OCI-M2 (cell line): ENCODE data around the gene NPIPA2.
"Not testable (repeated sequence)": the region's sequence is repeated elsewhere in the genome, so short reads cannot be mapped to it uniquely, and the experiment has no call there.

ENCODE experiments used
- DNase-seq: peaks from one replicate; lab custom pipeline; 2025; ENCODE audit not compliant: unreplicated experiment; lab: John Stamatoyannopoulos, UW

NPIPA2 gene

GRCh38 chr16:14742273-14743128 is at the start of gene NPIPA2:
Gene NPIPA2, plus strand, starts transcription at chr16:14742533. Its CDS starts 5,533 bp downstream, at chr16:14748066.
- not testable (repeated sequence) for DNase-seq

- not testable (repeated sequence) for DNase-seq
Measured at GRCh38 chr16:14694129-14694528, 48.2 kb upstream of the NPIPA2 start, which contains the start of gene PLA2G10. Gene PLA2G10, minus strand, starts transcription at chr16:14694308. Its CDS starts 79 bp downstream, at chr16:14694229.

- DNase-seq, result not testable (repeated sequence)
Measured at GRCh38 chr16:14701859-14702258, 40.5 kb upstream of the NPIPA2 start.

- not testable (repeated sequence) for DNase-seq
Measured at GRCh38 chr16:14702672-14703071, 39.7 kb upstream of the NPIPA2 start.

- not testable (repeated sequence) for DNase-seq
Measured at GRCh38 chr16:14703156-14704011, 38.9 kb upstream of the NPIPA2 start, which contains the start of gene NPIPA3. Gene NPIPA3, plus strand, starts transcription at chr16:14703411. Its CDS starts 5,533 bp downstream, at chr16:14708944.

- not testable (repeated sequence) for DNase-seq
Measured at GRCh38 chr16:14733233-14733632, 9.1 kb upstream of the NPIPA2 start.

GRCh38 chr16:14740832-14741385 is 1.4 kb upstream of the NPIPA2 start:
- not testable (repeated sequence) for DNase-seq

GRCh38 chr16:14741794-14742193 is 539 bp upstream of the NPIPA2 start:
- DNase-seq, result not testable (repeated sequence)

GRCh38 chr16:14773654-14774053 is 31.3 kb downstream of the NPIPA2 start:
- not testable (repeated sequence) for DNase-seq

GRCh38 chr16:14775624-14776023 is 33.3 kb downstream of the NPIPA2 start:
- DNase-seq, result not testable (repeated sequence)

- DNase-seq, result not testable (repeated sequence)
Measured at GRCh38 chr16:14776763-14777162, 34.4 kb downstream of the NPIPA2 start.

GRCh38 chr16:14779368-14779877 is 37.1 kb downstream of the NPIPA2 start:
- not testable (repeated sequence) for DNase-seq

GRCh38 chr16:14786180-14786579 is 43.8 kb downstream of the NPIPA2 start:
- DNase-seq, result not testable (repeated sequence)

- DNase-seq, result not testable (repeated sequence)
Measured at GRCh38 chr16:14789577-14789976, 47.2 kb downstream of the NPIPA2 start.

GRCh38 chr16:14790320-14790956 is 48.1 kb downstream of the NPIPA2 start:
- not testable (repeated sequence) for DNase-seq

GRCh38 chr16:14792914-14793313 is 50.6 kb downstream of the NPIPA2 start:
- not testable (repeated sequence) for DNase-seq

- not testable (repeated sequence) for DNase-seq
Measured at GRCh38 chr16:14797558-14797957, 55.2 kb downstream of the NPIPA2 start.

- not testable (repeated sequence) for DNase-seq
Measured at GRCh38 chr16:14803577-14803976, 61.2 kb downstream of the NPIPA2 start.

GRCh38 chr16:14807184-14807678 is 64.9 kb downstream of the NPIPA2 start:
- not testable (repeated sequence) for DNase-seq

- not testable (repeated sequence) for DNase-seq
Measured at GRCh38 chr16:14813890-14814289, 71.6 kb downstream of the NPIPA2 start.
